ENCODE measurements around the gene NAP1L1. TPM values are rescaled to one million over a fixed set of nuclear protein-coding genes. Genes with fewer than 3 reads are reported as not detected.

The NAP1L1 gene
- total and polyA plus RNA-seq, 8 donors: 69.4 to 188 (median 110) TPM

GRCh38 chr12:76072568-76072967, 11.9 kb downstream of the NAP1L1 start:
- H3K27me3 ChIP-seq: no peaks in the 10 kb centered on the region
- H3K27ac ChIP-seq: no peak overlapping the region
- no peaks in the 10 kb centered on the region for H3K36me3 ChIP-seq
- WGBS, 2 donors: 92 to 94% methylated on average over 3 of the region's 3 CpGs
- no peaks in the 10 kb centered on the region for H3K4me1 ChIP-seq
- FAIRE-seq (no peak), DNase-seq (no peak), ATAC-seq (no peak)
- no peaks in the 10 kb centered on the region for H3K9me3 ChIP-seq
- no peak for TF ChIP-seq CTCF (IDR thresholded peaks at IDR 0.05)
- intact Hi-C loops (cut with DNase I): no loop called here
- H3K4me3 ChIP-seq: no peak overlapping the region

GRCh38 chr12:76069339-76069738, 15.1 kb downstream of the NAP1L1 start:
- DNase-seq: no peak
- peaks cover 0 to 17% (median 0%) of the 10 kb centered on the region in 3 donors for H3K36me3 ChIP-seq
- H3K4me3 ChIP-seq: no peak overlapping the region
- H3K27ac ChIP-seq: no peak overlapping the region
- no peaks in the 10 kb centered on the region for H3K4me1 ChIP-seq
- no peak for FAIRE-seq
- H3K27me3 ChIP-seq: no peaks in the 10 kb centered on the region
- no peak for ATAC-seq
- intact Hi-C loops (cut with DNase I): no loop called here
- no peaks in the 10 kb centered on the region for H3K9me3 ChIP-seq
- no peak for TF ChIP-seq CTCF (IDR thresholded peaks at IDR 0.05)

- ATAC-seq (no peak), FAIRE-seq (no peak), DNase-seq (no peak)
- H3K9me3 ChIP-seq: no peaks in the 10 kb centered on the region
- intact Hi-C loops (cut with DNase I): no loop called here
- no peak overlapping the region for H3K27ac ChIP-seq
- no peaks in the 10 kb centered on the region for H3K27me3 ChIP-seq
- H3K4me1 ChIP-seq: no peaks in the 10 kb centered on the region
- no peak overlapping the region for H3K4me3 ChIP-seq
- 98 to 99% methylated on average over 3 of the region's 3 CpGs for WGBS, 2 donors
- TF ChIP-seq CTCF (IDR thresholded peaks at IDR 0.05): no peak
- H3K36me3 ChIP-seq: peaks cover 0 to 17% (median 0%) of the 10 kb centered on the region in 3 donors
Measured at GRCh38 chr12:76065917-76066316, 18.6 kb downstream of the NAP1L1 start.

- no peak for TF ChIP-seq CTCF (IDR thresholded peaks at IDR 0.05)
- DNase-seq (no peak), ATAC-seq (no peak), FAIRE-seq (no peak)
- Histone ChIP-seq H3K27ac (no peak overlapping the region), H3K4me3 (no peak overlapping the region), H3K9me3 (no peaks in the 10 kb centered on the region), H3K4me1 (no peaks in the 10 kb centered on the region), H3K27me3 (no peaks in the 10 kb centered on the region), H3K36me3 (peaks cover 0 to 17% (median 0%) of the 10 kb centered on the region in 3 donors)
- 92 to 98% methylated on average over 1 of the region's 1 CpG for WGBS, 2 donors
- intact Hi-C loops (cut with DNase I): no loop called here
Measured at GRCh38 chr12:76064904-76065303, 19.6 kb downstream of the NAP1L1 start.

GRCh38 chr12:76060111-76060510, 24.4 kb downstream of the NAP1L1 start:
- TF ChIP-seq CTCF (IDR thresholded peaks at IDR 0.05): no peak
- H3K27me3 ChIP-seq: no peaks in the 10 kb centered on the region
- H3K4me1 ChIP-seq: no peaks in the 10 kb centered on the region
- intact Hi-C loops (cut with DNase I): no loop called here
- ATAC-seq (no peak), FAIRE-seq (no peak), DNase-seq (no peak)
- no peaks in the 10 kb centered on the region for H3K9me3 ChIP-seq
- H3K36me3 ChIP-seq: peaks cover 0 to 22% (median 3%) of the 10 kb centered on the region in 3 donors
- H3K4me3 ChIP-seq: no peak overlapping the region
- 55 to 66% methylated on average over 2 of the region's 2 CpGs for WGBS, 2 donors
- H3K27ac ChIP-seq: no peak overlapping the region

All from pancreas (tissue), 10 donors.